HG03103 (cell line): ENCODE measurements around the gene FKBP1B.
"Not testable (repeated sequence)": the region's sequence is repeated elsewhere in the genome, so short reads cannot be mapped to it uniquely, and the experiment has no call there.

Experiments used
- ATAC-seq: cut with Tn5 transposase; IDR thresholded peaks from one replicate; pipeline ENCODE4 v1.9.1; 2021; ENCODE audit warnings: low read depth; ENCODE audit not compliant: unreplicated experiment

Gene FKBP1B

GRCh38 chr2:24058564-24059271, 9.2 kb downstream of the FKBP1B start:
- no peak for ATAC-seq

- no peak for ATAC-seq
Measured at GRCh38 chr2:24065341-24065740, 15.8 kb downstream of the FKBP1B start.

- no peak for ATAC-seq
Measured at GRCh38 chr2:24072259-24072658, 22.7 kb downstream of the FKBP1B start.

GRCh38 chr2:24073816-24074215, 24.3 kb downstream of the FKBP1B start:
- no peak for ATAC-seq

- ATAC-seq, result no peak
Measured at GRCh38 chr2:24075259-24075658, 25.7 kb downstream of the FKBP1B start.

- peak; percentile 90 for ATAC-seq
Measured at GRCh38 chr2:24075915-24076848, 26.6 kb downstream of the FKBP1B start, which contains the start of gene SF3B6. Gene SF3B6 (minus strand): TSS chr2:24076326. CDS start chr2:24076229, 97 bp downstream.

- peak; percentile 1 for ATAC-seq
Measured at GRCh38 chr2:24076849-24077534, 27.5 kb downstream of the FKBP1B start.

- ATAC-seq, result no peak
Measured at GRCh38 chr2:24077535-24077877, 28.0 kb downstream of the FKBP1B start.

- no peak for ATAC-seq
Measured at GRCh38 chr2:24077879-24078278, 28.3 kb downstream of the FKBP1B start.

- ATAC-seq, result no peak
Measured at GRCh38 chr2:24080701-24081100, 31.2 kb downstream of the FKBP1B start.

- ATAC-seq, result no peak
Measured at GRCh38 chr2:24082787-24083566, 33.4 kb downstream of the FKBP1B start.

- peak; percentile 72 for ATAC-seq
Measured at GRCh38 chr2:24083567-24084385, 34.2 kb downstream of the FKBP1B start.

GRCh38 chr2:24084386-24085199, 35.1 kb downstream of the FKBP1B start, which contains the start of gene TP53I3:
Gene TP53I3 (minus strand): TSS chr2:24084834. CDS start chr2:24084326, 508 bp downstream.
- peak; percentile 70 for ATAC-seq

GRCh38 chr2:24085200-24085489, 35.6 kb downstream of the FKBP1B start:
- ATAC-seq, result no peak

- ATAC-seq, result no peak
Measured at GRCh38 chr2:24086241-24086640, 36.7 kb downstream of the FKBP1B start.

- no peak for ATAC-seq
Measured at GRCh38 chr2:24087032-24087431, 37.5 kb downstream of the FKBP1B start.

- no peak for ATAC-seq
Measured at GRCh38 chr2:24088821-24089359, 39.3 kb downstream of the FKBP1B start.

- ATAC-seq, result not testable (repeated sequence)
Measured at GRCh38 chr2:24093270-24093669, 43.7 kb downstream of the FKBP1B start.
